Epithelial cell of esophagus (primary cell): Measurements from ENCODE around the gene MTFR1L.

Source experiments
- DNase-seq: peaks from one replicate; pipeline ENCODE4 v3.0.0; 2010; ENCODE audit warnings: low read depth
- H3K4me3 ChIP-seq: 2 replicates; pipeline ENCODE4 v1.5.1; 2011; ENCODE audit warnings: mild to moderate bottlenecking, low read length, control low read depth
- CTCF ChIP-seq: IDR thresholded peaks from 2 replicates; pipeline ENCODE4 v1.5.1; 2011; ENCODE audit warnings: low read depth, mild to moderate bottlenecking, low read length, control low read depth, inconsistent platforms; ENCODE audit not compliant: insufficient read depth; ENCODE audit errors: missing control alignments

Gene MTFR1L

DNA sequence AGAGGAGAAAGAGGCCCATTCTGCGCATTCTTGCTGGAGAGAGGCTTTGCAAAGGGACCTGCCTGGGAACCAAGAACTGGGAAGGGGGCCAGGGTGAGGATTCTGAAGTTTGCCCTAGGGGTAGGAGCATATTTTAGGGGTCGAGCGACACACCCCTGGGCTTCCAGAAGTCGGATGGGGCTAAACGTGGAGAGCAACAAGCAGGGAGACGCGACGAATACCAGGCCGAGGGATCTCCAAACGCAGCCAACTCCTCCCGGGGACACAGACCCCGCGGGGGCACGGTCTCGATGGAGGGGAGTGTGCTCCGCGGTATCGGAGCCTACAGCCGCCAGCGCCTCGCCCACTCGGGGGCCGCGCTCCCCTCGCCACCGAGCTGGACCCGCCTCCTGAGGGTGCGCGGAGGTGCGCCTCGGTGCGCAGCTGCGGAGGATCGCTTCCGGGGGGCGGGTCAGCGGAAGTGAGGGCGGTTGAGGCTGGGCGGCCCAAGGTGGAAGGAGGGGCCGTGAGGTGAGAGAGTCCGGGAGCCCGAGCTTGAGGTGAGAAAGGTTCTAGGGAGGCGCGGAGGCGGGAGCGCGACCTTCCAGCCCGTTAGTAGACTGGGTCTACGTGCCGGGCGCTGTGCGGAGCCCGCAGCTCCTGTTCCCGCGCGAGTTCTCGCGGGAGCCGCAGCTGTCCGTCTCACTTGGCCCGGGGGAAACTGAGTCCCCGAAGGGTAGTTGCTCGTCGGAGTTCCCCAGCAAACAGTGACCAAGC, at the start of gene MTFR1L:
Gene MTFR1L (plus strand): TSS at position 464 of the 756 bp plus-strand sequence. CDS start 3,151 bp downstream, outside the sequence.
- no peak for TF ChIP-seq CTCF
- H3K4me3 ChIP-seq, result peak within 1 kb of the TSS; percentile 84
- peak; percentile 89 for DNase-seq

GRCh38 chr1:25770541-25771220, 49.1 kb upstream of the MTFR1L start:
- TF ChIP-seq CTCF, result no peak
- no peak for DNase-seq

GRCh38 chr1:25771221-25772114, 48.3 kb upstream of the MTFR1L start:
- H3K4me3 ChIP-seq, result no peak overlapping the region
- no peak for DNase-seq
- no peak for TF ChIP-seq CTCF

More at GRCh38 chr1:25770541-25771220, 49.1 kb upstream of the MTFR1L start:
- H3K4me3 ChIP-seq, result no peak overlapping the region

GRCh38 chr1:25772164-25772563, 47.6 kb upstream of the MTFR1L start:
- no peak for TF ChIP-seq CTCF

GRCh38 chr1:25772692-25773245, 47.0 kb upstream of the MTFR1L start:
- no peak for DNase-seq
- TF ChIP-seq CTCF, result no peak
- H3K4me3 ChIP-seq, result no peak overlapping the region

More at GRCh38 chr1:25772164-25772563, 47.6 kb upstream of the MTFR1L start:
- no peak overlapping the region for H3K4me3 ChIP-seq
- DNase-seq, result no peak

- no peak overlapping the region for H3K4me3 ChIP-seq
- peak; percentile 36 for DNase-seq
- no peak for TF ChIP-seq CTCF
Measured at GRCh38 chr1:25773441-25774125, 46.2 kb upstream of the MTFR1L start.
